Stimulated activated CD8-positive, alpha-beta memory T cell treated with anti-CD3 and anti-CD28 coated beads, Interleukin-4, amount 100 ng/mL, for 1 hour (primary cell): Measurements from ENCODE around the gene C3orf20.
"Not testable (repeated sequence)": the region's sequence is repeated elsewhere in the genome, so short reads cannot be mapped to it uniquely, and the experiment has no call there.

Source experiments
- DNase-seq, 2 donors: peaks; one replicate each; pipeline ENCODE4 v3.0.0-alpha.2; 2020; ENCODE audit warnings: low read depth in 2 of 2, low spot score in 1 of 2

Gene C3orf20

GRCh38 chr3:14649466-14649865, 25.5 kb upstream of the C3orf20 start:
- DNase-seq: no peak

GRCh38 chr3:14650193-14650592, 24.7 kb upstream of the C3orf20 start:
- DNase-seq: no peak

- DNase-seq: peak; percentile 88
These were observed 23.3 kb upstream of the C3orf20 start, which contains the start of gene CCDC174 for GRCh38 chr3:14651440-14652251. TSS of gene CCDC174 (plus strand) at chr3:14651762. CDS start at chr3:14651837, 75 bp downstream.

- not testable (repeated sequence) for DNase-seq
These were observed 22.5 kb upstream of the C3orf20 start for GRCh38 chr3:14652360-14652907.

- no peak for DNase-seq
These were observed 17.4 kb upstream of the C3orf20 start for GRCh38 chr3:14657579-14657978.

- DNase-seq: no peak
These were observed 16.0 kb upstream of the C3orf20 start for GRCh38 chr3:14658978-14659377.

- no peak for DNase-seq
These were observed 14.0 kb upstream of the C3orf20 start for GRCh38 chr3:14660942-14661341.

- DNase-seq: no peak
These were observed 11.4 kb upstream of the C3orf20 start for GRCh38 chr3:14663396-14664135.

GRCh38 chr3:14664170-14664569, 10.8 kb upstream of the C3orf20 start:
- DNase-seq: no peak

- no peak for DNase-seq
These were observed 2.4 kb upstream of the C3orf20 start for GRCh38 chr3:14672588-14672987.

- no peak for DNase-seq
These were observed 1.9 kb downstream of the C3orf20 start for GRCh38 chr3:14676881-14677280.

GRCh38 chr3:14678015-14678503, 3.1 kb downstream of the C3orf20 start:
- DNase-seq: no peak

- no peak for DNase-seq
These were observed 5.2 kb downstream of the C3orf20 start for GRCh38 chr3:14680115-14680514.

- no peak for DNase-seq
These were observed 5.8 kb downstream of the C3orf20 start for GRCh38 chr3:14680716-14681115.

- no peak for DNase-seq
These were observed 9.5 kb downstream of the C3orf20 start for GRCh38 chr3:14684447-14684846.

- no peak for DNase-seq
These were observed 10.2 kb downstream of the C3orf20 start for GRCh38 chr3:14685179-14685578.

- no peak for DNase-seq
These were observed 12.4 kb downstream of the C3orf20 start for GRCh38 chr3:14687360-14687759.

- DNase-seq: no peak
These were observed 13.6 kb downstream of the C3orf20 start for GRCh38 chr3:14688525-14688924.

GRCh38 chr3:14689247-14689980, 14.5 kb downstream of the C3orf20 start:
- no peak for DNase-seq

- DNase-seq: no peak
These were observed 16.3 kb downstream of the C3orf20 start for GRCh38 chr3:14691239-14691638.

- no peak for DNase-seq
These were observed 16.8 kb downstream of the C3orf20 start for GRCh38 chr3:14691719-14692118.
